ENCODE results near the gene NUP188.

DNA sequence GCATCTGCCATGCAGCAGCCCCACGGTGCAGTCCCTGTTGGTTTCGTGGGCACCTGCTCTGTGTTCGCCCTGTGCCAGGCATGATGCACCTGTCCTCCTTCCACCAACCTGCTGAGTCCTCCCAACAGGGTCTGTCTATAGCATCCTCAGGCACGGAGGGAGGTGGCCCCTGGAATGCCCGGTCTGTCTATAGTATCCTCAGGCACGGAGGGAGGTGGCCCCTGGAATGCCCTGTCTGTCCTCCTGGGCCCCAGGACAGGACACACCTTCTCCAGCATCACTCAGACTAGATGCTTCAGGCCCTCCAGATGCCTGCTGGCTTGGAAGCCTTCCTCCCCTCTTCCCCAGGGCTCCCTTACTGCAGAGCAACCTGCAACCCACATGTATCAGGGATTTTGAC, 36.6 kb upstream of the NUP188 start:
- TF ChIP-seq, protein P1, sequence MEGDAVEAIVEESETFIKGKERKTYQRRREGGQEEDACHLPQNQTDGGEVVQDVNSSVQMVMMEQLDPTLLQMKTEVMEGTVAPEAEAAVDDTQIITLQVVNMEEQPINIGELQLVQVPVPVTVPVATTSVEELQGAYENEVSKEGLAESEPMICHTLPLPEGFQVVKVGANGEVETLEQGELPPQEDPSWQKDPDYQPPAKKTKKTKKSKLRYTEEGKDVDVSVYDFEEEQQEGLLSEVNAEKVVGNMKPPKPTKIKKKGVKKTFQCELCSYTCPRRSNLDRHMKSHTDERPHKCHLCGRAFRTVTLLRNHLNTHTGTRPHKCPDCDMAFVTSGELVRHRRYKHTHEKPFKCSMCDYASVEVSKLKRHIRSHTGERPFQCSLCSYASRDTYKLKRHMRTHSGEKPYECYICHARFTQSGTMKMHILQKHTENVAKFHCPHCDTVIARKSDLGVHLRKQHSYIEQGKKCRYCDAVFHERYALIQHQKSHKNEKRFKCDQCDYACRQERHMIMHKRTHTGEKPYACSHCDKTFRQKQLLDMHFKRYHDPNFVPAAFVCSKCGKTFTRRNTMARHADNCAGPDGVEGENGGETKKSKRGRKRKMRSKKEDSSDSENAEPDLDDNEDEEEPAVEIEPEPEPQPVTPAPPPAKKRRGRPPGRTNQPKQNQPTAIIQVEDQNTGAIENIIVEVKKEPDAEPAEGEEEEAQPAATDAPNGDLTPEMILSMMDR (IDR thresholded peaks at IDR 0.05): no peak
- TF ChIP-seq POLR2A (IDR thresholded peaks at IDR 0.05): no peak
- no peak for TF ChIP-seq POLR2AphosphoS5 (IDR thresholded peaks at IDR 0.05)

All from transverse colon (tissue), 4 donors.